GM23248 (cell line): ENCODE measurements around the gene TNXB. TPM values are rescaled to one million over a fixed set of nuclear protein-coding genes. Genes with fewer than 3 reads are reported as not detected.

Experiments
- DNase-seq: peaks from one replicate; pipeline ENCODE4 v3.0.0-alpha.2; 2015
- H2AFZ ChIP-seq: fragments of 200-600 bp; sonication (generic); 2 replicates; pipeline ENCODE4 v1.6.1; 2016; ENCODE audit warnings: antibody characterized with exemption
- H3F3A ChIP-seq: fragments of 200-600 bp; sonication (generic); 2 replicates; pipeline ENCODE4 v1.6.1; 2016; ENCODE audit warnings: mild to moderate bottlenecking, antibody characterized with exemption, mixed run types; ENCODE audit not compliant: insufficient read depth
- H3K27ac ChIP-seq: fragments of 200-600 bp; sonication (generic); 2 replicates; pipeline ENCODE4 v1.5.1; 2016; ENCODE audit warnings: mild to moderate bottlenecking
- H3K27me3 ChIP-seq: fragments of 200-600 bp; sonication (generic); replicated peaks from 2 replicates; pipeline ENCODE4 v1.6.1; 2016; ENCODE audit warnings: mild to moderate bottlenecking; ENCODE audit not compliant: insufficient read depth
- H3K36me3 ChIP-seq: fragments of 200-600 bp; sonication (generic); 2 replicates; pipeline ENCODE4 v1.6.1; 2016; ENCODE audit warnings: low read depth, mild to moderate bottlenecking
- H3K4me1 ChIP-seq: fragments of 200-600 bp; sonication (generic); 2 replicates; pipeline ENCODE4 v1.6.1; 2016; ENCODE audit warnings: mild to moderate bottlenecking; ENCODE audit not compliant: insufficient read depth
- H3K4me2 ChIP-seq: fragments of 200-600 bp; sonication (generic); one replicate; pipeline ENCODE4 v1.6.1; 2016; ENCODE audit warnings: mild to moderate bottlenecking; ENCODE audit not compliant: unreplicated experiment
- H3K4me3 ChIP-seq: fragments of 200-600 bp; sonication (generic); 2 replicates; pipeline ENCODE4 v1.5.1; 2016; ENCODE audit warnings: mild to moderate bottlenecking
- H3K79me2 ChIP-seq: fragments of 200-600 bp; sonication (generic); 2 replicates; pipeline ENCODE4 v1.6.1; 2016; ENCODE audit warnings: mild to moderate bottlenecking; ENCODE audit not compliant: insufficient read depth
- H3K9ac ChIP-seq: fragments of 200-600 bp; sonication (generic); 2 replicates; pipeline ENCODE4 v1.6.1; 2016; ENCODE audit warnings: mild to moderate bottlenecking
- H3K9me2 ChIP-seq: fragments of 200-600 bp; sonication (generic); 2 replicates; pipeline ENCODE4 v1.6.1; 2016; ENCODE audit warnings: mixed run types, mild to moderate bottlenecking, moderate library complexity; ENCODE audit not compliant: insufficient read depth
- H3K9me3 ChIP-seq: fragments of 200-600 bp; sonication (generic); one replicate; pipeline ENCODE4 v1.6.1; 2017; ENCODE audit warnings: low read depth
- H4K20me1 ChIP-seq: fragments of 200-600 bp; sonication (generic); 2 replicates; pipeline ENCODE4 v1.6.0; 2016; ENCODE audit not compliant: insufficient read depth
- EZH2 ChIP-seq: fragments of 200-600 bp; sonication (generic); IDR thresholded peaks from 2 replicates; pipeline ENCODE4 v1.6.1; 2018; ENCODE audit warnings: antibody characterized with exemption, mild to moderate bottlenecking; ENCODE audit not compliant: insufficient read depth, poor library complexity, severe bottlenecking
- EZH2phosphoT487 ChIP-seq: fragments of 200-600 bp; sonication (generic); IDR thresholded peaks from 2 replicates; pipeline ENCODE4 v1.6.1; 2018; ENCODE audit warnings: antibody characterized with exemption, moderate library complexity, mild to moderate bottlenecking, low read depth; ENCODE audit not compliant: insufficient read depth
- WGBS, 2 experiments: methylation state at CpG; one replicate each; pipeline ENCODE4 v1.1.6; 2015 to 2017; ENCODE audit warnings: low lambda C conversion rate in 2 of 2, low coverage in 1 of 2; ENCODE audit errors: missing lambda C conversion rate in 2 of 2; 5-methylcytosine and 5-hydroxymethylcytosine counted together
- in situ Hi-C: fragments of 300-500 bp; cut with MboI; formaldehyde crosslinking; loops from 2 replicates; pipeline ENCODE4 v1.15.0; 2020
- polyA plus RNA-seq: library from polyadenylated mRNA; unstranded; fragments of >200 nt; fragmentation: Nextera tagmentation; extraction: Ambion mirVana; gene quantifications from 2 replicates; pipeline ENCODE4 v1.2.1, GENCODE V29; 2016
- total RNA-seq: library from RNA; depleted of rRNA; stranded (reverse); fragments of >200 nt; shearing (Covaris generic); gene quantifications from 2 replicates; pipeline ENCODE4 v1.2.3, GENCODE V29; 2014

Gene TNXB
- total and polyA plus RNA-seq, 2 experiments from 2014 or later, result 5.2 to 23.8 TPM

DNA sequence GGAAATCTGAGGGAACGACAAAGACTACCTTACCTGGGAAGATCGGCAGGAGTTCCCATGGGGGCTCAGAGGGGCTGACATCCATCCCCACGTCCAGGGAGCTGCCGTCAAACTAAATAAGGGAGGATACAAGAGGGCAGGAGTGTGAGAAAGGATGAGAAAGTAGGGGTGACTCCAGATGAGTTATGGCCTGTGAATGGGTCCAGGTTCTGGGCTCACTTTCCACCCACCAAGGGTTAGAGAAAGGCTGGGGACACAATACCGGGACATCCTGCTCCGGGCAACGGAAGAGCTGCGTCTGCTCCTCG is 18.2 kb upstream of the TNXB start:
- H3K4me2 ChIP-seq, result peak overlapping the region; percentile 82
- peaks cover 51% of the 10 kb centered on the region for H3K79me2 ChIP-seq
- H3K27ac ChIP-seq, result peak overlapping the region; percentile 91
- no peaks in the 10 kb centered on the region for H3K27me3 ChIP-seq
- in situ Hi-C loops, result no loop called here
- H2AFZ ChIP-seq, result peak overlapping the region; percentile 82
- H3K9me2 ChIP-seq, result no peaks in the 10 kb centered on the region
- H3F3A ChIP-seq, result no peaks in the 10 kb centered on the region
- H3K9me3 ChIP-seq, result no peaks in the 10 kb centered on the region
- peak overlapping the region; percentile 97 for H3K9ac ChIP-seq
- H4K20me1 ChIP-seq, result no peaks in the 10 kb centered on the region
- H3K4me3 ChIP-seq, result peak overlapping the region; percentile 98
- peaks cover 11% of the 10 kb centered on the region; the same call in 1 of the 2 replicates for H3K36me3 ChIP-seq
- H3K4me1 ChIP-seq, result peaks cover 23% of the 10 kb centered on the region
- no peak for TF ChIP-seq EZH2
- 2 to 3% methylated on average over 9 of the region's 9 CpGs for WGBS, 2 experiments
- no peak for DNase-seq

DNA sequence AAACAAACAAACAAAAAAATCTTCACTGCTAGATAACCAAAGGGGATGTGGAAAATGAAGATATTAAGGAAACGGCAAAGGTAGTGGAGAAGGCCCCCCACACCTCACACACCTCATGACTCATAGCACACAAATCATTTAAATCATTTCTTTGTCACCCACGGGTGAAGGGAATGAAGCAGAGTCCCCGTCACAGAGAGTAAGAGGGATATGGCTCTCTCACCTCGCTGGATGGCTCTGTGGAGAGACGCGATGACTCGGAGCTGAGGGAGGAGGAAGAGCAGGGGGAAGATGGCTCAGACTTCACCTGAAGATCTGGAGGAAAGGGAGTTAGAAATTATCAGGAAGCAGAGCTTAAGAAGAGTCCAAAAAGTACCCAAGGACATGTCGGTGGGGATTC is 17.7 kb upstream of the TNXB start:
- peaks cover 11% of the 10 kb centered on the region; the same call in 1 of the 2 replicates for H3K36me3 ChIP-seq
- H4K20me1 ChIP-seq, result no peaks in the 10 kb centered on the region
- peak overlapping the region; percentile 82 for H3K4me2 ChIP-seq
- no peaks in the 10 kb centered on the region for H3K27me3 ChIP-seq
- H3K9ac ChIP-seq, result peak overlapping the region; percentile 97
- H3F3A ChIP-seq, result no peaks in the 10 kb centered on the region
- H2AFZ ChIP-seq, result no peak overlapping the region
- in situ Hi-C loops, result no loop called here
- H3K9me2 ChIP-seq, result no peaks in the 10 kb centered on the region
- WGBS, 2 experiments, result 41 to 49% methylated on average over 8 of the region's 8 CpGs
- H3K27ac ChIP-seq, result peak overlapping the region; percentile 91
- no peaks in the 10 kb centered on the region for H3K9me3 ChIP-seq
- DNase-seq, result peak; percentile 46
- TF ChIP-seq EZH2phosphoT487 (no peak), EZH2 (no peak)
- peaks cover 23% of the 10 kb centered on the region for H3K4me1 ChIP-seq
- peaks cover 51% of the 10 kb centered on the region for H3K79me2 ChIP-seq
- H3K4me3 ChIP-seq, result peak overlapping the region; percentile 98

DNA sequence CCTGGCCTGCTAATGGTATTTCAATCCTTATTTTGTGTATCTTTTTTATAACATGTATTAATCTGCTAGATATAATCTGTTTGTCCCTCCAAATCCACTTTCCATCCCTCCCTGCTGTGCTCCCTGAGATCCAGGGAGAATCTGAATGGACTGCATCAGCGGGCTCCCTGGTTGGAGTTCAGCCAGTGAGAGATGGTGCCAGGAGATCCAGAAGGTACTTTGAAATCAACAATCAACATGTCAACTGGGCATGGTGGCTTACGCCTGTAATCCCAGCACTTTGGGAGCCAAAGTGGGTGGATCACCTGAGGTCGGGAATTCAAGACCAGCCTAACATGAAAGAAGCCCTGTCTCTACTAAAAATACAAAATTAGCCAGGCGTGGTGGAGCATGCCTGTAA is 14.5 kb upstream of the TNXB start:
- H3K4me3 ChIP-seq, result no peak overlapping the region
- no peak for TF ChIP-seq EZH2
- no peak for TF ChIP-seq EZH2phosphoT487
- H2AFZ ChIP-seq, result no peak overlapping the region
- H3K4me2 ChIP-seq, result no peak overlapping the region
- no peak for DNase-seq
- H3K9ac ChIP-seq, result no peak overlapping the region
- H3F3A ChIP-seq, result peaks cover 11% of the 10 kb centered on the region
- no peaks in the 10 kb centered on the region for H4K20me1 ChIP-seq
- WGBS, 2 experiments, result 80 to 83% methylated on average over 4 of the region's 4 CpGs
- H3K36me3 ChIP-seq, result peaks cover 15% of the 10 kb centered on the region; the same call in 1 of the 2 replicates
- H3K27me3 ChIP-seq, result no peaks in the 10 kb centered on the region
- in situ Hi-C loops, result no loop called here
- H3K4me1 ChIP-seq, result peaks cover 18% of the 10 kb centered on the region
- no peaks in the 10 kb centered on the region for H3K9me2 ChIP-seq
- H3K27ac ChIP-seq, result no peak overlapping the region
- H3K9me3 ChIP-seq, result no peaks in the 10 kb centered on the region
- H3K79me2 ChIP-seq, result peaks cover 39% of the 10 kb centered on the region

DNA sequence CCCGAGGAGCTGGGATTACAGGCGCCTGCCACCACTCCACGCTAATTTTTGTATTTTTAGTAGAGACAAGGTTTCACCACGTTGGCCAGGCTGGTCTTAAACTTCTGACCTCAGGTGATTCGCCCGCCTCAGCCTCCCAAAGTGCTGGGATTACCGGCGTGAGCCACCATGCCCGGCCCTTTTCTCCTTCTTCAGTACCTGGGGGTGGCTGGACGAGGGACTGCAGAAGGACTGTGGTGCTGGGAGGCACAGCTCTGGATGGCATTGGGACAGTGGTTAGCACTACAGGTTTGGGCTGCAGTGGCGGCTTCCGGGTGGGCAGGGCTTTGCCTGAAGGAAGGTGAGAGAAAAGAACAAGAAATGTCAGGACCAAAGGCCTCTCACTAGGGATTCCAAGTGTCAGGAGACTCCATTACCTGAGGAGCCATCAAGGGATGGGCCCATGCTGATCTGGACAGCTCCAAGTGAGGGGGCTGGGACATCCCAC is 11.5 kb upstream of the TNXB start:
- H4K20me1 ChIP-seq, result no peaks in the 10 kb centered on the region
- no peak for DNase-seq
- no peaks in the 10 kb centered on the region for H3K9me3 ChIP-seq
- H3K79me2 ChIP-seq, result peaks cover 13% of the 10 kb centered on the region
- no peak for TF ChIP-seq EZH2
- H3F3A ChIP-seq, result peaks cover 11% of the 10 kb centered on the region
- H3K9me2 ChIP-seq, result no peaks in the 10 kb centered on the region
- H3K4me3 ChIP-seq, result no peak overlapping the region
- in situ Hi-C loops, result no loop called here
- no peak overlapping the region for H3K9ac ChIP-seq
- H3K4me1 ChIP-seq, result peaks cover 6% of the 10 kb centered on the region
- WGBS, 2 experiments, result 98% methylated on average over 11 to 12 of the region's 12 CpGs
- no peak overlapping the region for H3K27ac ChIP-seq
- no peak overlapping the region for H2AFZ ChIP-seq
- no peak overlapping the region for H3K4me2 ChIP-seq
- no peaks in the 10 kb centered on the region for H3K27me3 ChIP-seq
- peaks cover 9% of the 10 kb centered on the region; the same call in 1 of the 2 replicates for H3K36me3 ChIP-seq
